Measurements from ENCODE around the gene GOLGA6C.
"Not testable (repeated sequence)": the region's sequence is repeated elsewhere in the genome, so short reads cannot be mapped to it uniquely, and the experiment has no call there.

The GOLGA6C gene

DNA sequence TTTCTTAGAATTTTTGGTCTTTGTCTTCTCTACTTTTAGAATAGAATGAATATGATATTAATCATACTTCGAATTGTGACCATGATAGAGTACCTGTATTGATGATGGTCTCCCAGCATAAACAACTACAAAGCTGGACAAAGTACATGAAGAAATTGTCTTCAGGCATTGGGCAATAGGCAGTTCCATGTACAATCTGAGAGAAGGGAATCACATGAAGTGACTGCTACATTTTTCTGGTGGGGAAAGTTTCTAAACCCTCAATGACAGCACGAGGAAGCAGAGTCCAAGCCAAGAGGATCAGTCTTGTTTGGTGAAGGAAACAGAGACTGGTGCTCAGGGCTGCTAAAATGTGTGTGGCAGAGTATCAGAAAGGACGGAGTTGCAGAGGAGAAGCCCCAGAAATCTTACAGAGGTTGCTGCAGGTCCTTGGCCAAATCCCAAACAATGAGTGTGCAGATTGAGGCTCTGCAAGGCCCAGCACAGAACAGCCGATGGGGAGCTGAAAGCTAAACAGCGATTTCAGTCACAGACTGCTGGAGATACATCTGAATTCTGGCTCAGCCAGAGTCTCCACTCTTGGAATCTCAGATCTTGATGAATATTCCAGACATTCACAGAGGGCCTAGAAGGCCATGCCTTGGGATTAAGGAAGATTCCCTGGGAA, 61.2 kb downstream of the GOLGA6C start:
- not testable (repeated sequence) for DNase-seq (ENCODE audit: low spot score)

Data from kidney tubule cell (primary cell).